ENCODE measurements around the gene CLEC18A.

- no peak for TF ChIP-seq CTCF (conservative IDR thresholded peaks at IDR 0.05; ENCODE audit: low read depth, low read length)
- no peak for TF ChIP-seq RAD21 (IDR thresholded peaks at IDR 0.05; ENCODE audit: low read length)
- TF ChIP-seq MAZ (IDR thresholded peaks at IDR 0.05; ENCODE audit: borderline replicate concordance, low read depth, low read length): no peak
- TF ChIP-seq RFX5 (IDR thresholded peaks at IDR 0.05; ENCODE audit: low read depth, low read length): no peak
- no peak for TF ChIP-seq MXI1 (IDR thresholded peaks at IDR 0.05; ENCODE audit: borderline replicate concordance, low read depth, low read length)
- no peak for TF ChIP-seq POLR2A (IDR thresholded peaks at IDR 0.05; ENCODE audit: low read depth, low read length)
- TF ChIP-seq FOS (IDR thresholded peaks at IDR 0.05; ENCODE audit: low read depth, low read length): no peak
- no peak for TF ChIP-seq MAFK (IDR thresholded peaks at IDR 0.05; ENCODE audit: low read depth, low read length)
- no peak for TF ChIP-seq CEBPB (IDR thresholded peaks at IDR 0.05; ENCODE audit: low read depth, low read length)
- no peak for TF ChIP-seq BHLHE40 (IDR thresholded peaks at IDR 0.05; ENCODE audit: low read depth, low read length)
Measured at GRCh38 chr16:69934044-69934443, 17.1 kb upstream of the CLEC18A start.
